Measurements from ENCODE around the gene NPBWR2.
A peak's percentile ranks its signal among the peaks of the same experiment; 100 is the strongest.
"Not testable (repeated sequence)": the region's sequence is repeated elsewhere in the genome, so short reads cannot be mapped to it uniquely, and the experiment has no call there.

NPBWR2 gene

GRCh38 chr20:64102647-64103354 is 4.6 kb downstream of the NPBWR2 start:
- DNase-seq: peak; percentile 5

- DNase-seq: no peak
These were observed 5.4 kb downstream of the NPBWR2 start for GRCh38 chr20:64101731-64102621.

GRCh38 chr20:64100946-64101688 is 6.2 kb downstream of the NPBWR2 start:
- DNase-seq: no peak

- DNase-seq: no peak
These were observed 6.8 kb downstream of the NPBWR2 start for GRCh38 chr20:64100566-64100888.

GRCh38 chr20:64099880-64100565 is 7.3 kb downstream of the NPBWR2 start:
- no peak for DNase-seq

- no peak for DNase-seq
These were observed 8.1 kb downstream of the NPBWR2 start for GRCh38 chr20:64099086-64099786.

GRCh38 chr20:64098471-64099013 is 8.8 kb downstream of the NPBWR2 start:
- no peak for DNase-seq

- no peak for DNase-seq
These were observed 10.8 kb downstream of the NPBWR2 start for GRCh38 chr20:64096535-64096934.

- no peak for DNase-seq
These were observed 11.4 kb downstream of the NPBWR2 start for GRCh38 chr20:64095927-64096326.

- DNase-seq: no peak
These were observed 11.9 kb downstream of the NPBWR2 start for GRCh38 chr20:64095455-64095854.

GRCh38 chr20:64093013-64093503 is 14.3 kb downstream of the NPBWR2 start:
- DNase-seq: no peak

- DNase-seq: no peak
These were observed 14.9 kb downstream of the NPBWR2 start for GRCh38 chr20:64092258-64093012.

GRCh38 chr20:64091770-64092169 is 15.6 kb downstream of the NPBWR2 start:
- DNase-seq: no peak

- no peak for DNase-seq
These were observed 16.0 kb downstream of the NPBWR2 start for GRCh38 chr20:64091340-64091739.

- DNase-seq: no peak
These were observed 17.2 kb downstream of the NPBWR2 start for GRCh38 chr20:64090165-64090564.

GRCh38 chr20:64088586-64088985 is 18.8 kb downstream of the NPBWR2 start:
- not testable (repeated sequence) for DNase-seq

GRCh38 chr20:64087226-64087825 is 20.0 kb downstream of the NPBWR2 start:
- not testable (repeated sequence) for DNase-seq

GRCh38 chr20:64086801-64087200 is 20.6 kb downstream of the NPBWR2 start:
- no peak for DNase-seq

GRCh38 chr20:64084685-64085152 is 22.6 kb downstream of the NPBWR2 start:
- no peak for DNase-seq

All from NCI-H2029 treated with DMSO at 0.1 percent for 48 hours (cell line).